ENCODE results near the gene CYP26B1.

DNA sequence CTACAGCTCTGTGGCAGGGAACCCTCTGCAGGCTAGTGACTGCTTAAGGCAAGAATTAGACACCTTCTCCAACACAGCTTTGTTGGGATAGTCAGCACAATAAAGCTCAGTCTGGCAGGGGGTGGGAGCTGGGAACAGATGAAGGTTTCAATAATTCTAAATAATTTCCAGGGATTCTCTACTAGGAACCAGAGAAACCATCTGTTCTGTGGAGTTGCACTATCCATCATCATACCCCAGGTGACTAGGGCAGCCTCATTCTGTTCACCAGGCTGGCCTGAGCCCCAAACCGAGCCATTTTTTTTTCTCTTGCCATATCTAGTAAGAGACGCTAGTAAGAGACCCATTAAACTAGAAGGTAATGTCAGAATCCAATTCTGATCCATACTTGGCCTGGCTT, 35.8 kb upstream of the CYP26B1 start:
- TF ChIP-seq CTCF (conservative IDR thresholded peaks at IDR 0.05 in 1 of 2, IDR thresholded peaks at IDR 0.05 in 1 of 2; ENCODE audit: extremely low read depth in 1 of 2, insufficient read depth in 1 of 2, low read depth in 1 of 2, low read length in 2 of 2): no peak
- no peak for TF ChIP-seq EZH2 (IDR thresholded peaks at IDR 0.05; ENCODE audit: borderline replicate concordance, low read length)
